Suprapubic skin (tissue), 4 donors: ENCODE data around the gene LMCD1. TPM values are rescaled to one million over a fixed set of nuclear protein-coding genes. Genes with fewer than 3 reads are reported as not detected.
"Not testable (repeated sequence)": the region's sequence is repeated elsewhere in the genome, so short reads cannot be mapped to it uniquely, and the experiment has no call there.

Experiments used
- DNase-seq, 2 donors: peaks; one replicate each; pipeline ENCODE4 v3.0.0-alpha.2; 2019; ENCODE audit warnings: low spot score in 2 of 2
- H3K27ac ChIP-seq: fragments of 200-600 bp; sonication (generic); one replicate; pipeline ENCODE4 v1.5.1; 2019
- H3K27me3 ChIP-seq: fragments of 200-600 bp; sonication (generic); one replicate; pipeline ENCODE4 v1.5.1; 2019
- H3K36me3 ChIP-seq: fragments of 200-600 bp; sonication (generic); one replicate; pipeline ENCODE4 v1.5.1; 2019
- H3K4me1 ChIP-seq: fragments of 200-600 bp; sonication (generic); one replicate; pipeline ENCODE4 v1.5.1; 2019
- H3K4me3 ChIP-seq: fragments of 200-600 bp; sonication (generic); one replicate; pipeline ENCODE4 v1.5.1; 2019; ENCODE audit warnings: mild to moderate bottlenecking
- H3K9me3 ChIP-seq: fragments of 200-600 bp; sonication (generic); one replicate; pipeline ENCODE4 v1.5.1; 2019
- EP300 ChIP-seq: sonication (generic); formaldehyde crosslinking; IDR thresholded peaks from one replicate; pipeline ENCODE4 v1.6.1; 2017; ENCODE audit warnings: antibody characterized with exemption
- POLR2A ChIP-seq, 2 donors: fragments of 450-650 bp; IDR thresholded peaks; one replicate each; pipeline ENCODE4 v1.6.1; 2017; ENCODE audit warnings: antibody characterized with exemption in 2 of 2, mild to moderate bottlenecking in 2 of 2, moderate library complexity in 2 of 2
- POLR2AphosphoS5 ChIP-seq, 3 donors: sonication (generic); formaldehyde crosslinking; IDR thresholded peaks; one replicate each; pipeline ENCODE4 v1.6.1; 2017; ENCODE audit warnings: antibody characterized with exemption in 3 of 3
- WGBS: methylation state at CpG from one replicate; pipeline ENCODE4 v1.1.5; 2018; 5-methylcytosine and 5-hydroxymethylcytosine counted together
- total RNA-seq, 4 donors: library from RNA; depleted of rRNA; stranded (reverse); fragments of >200 nt; gene quantifications; one replicate each; pipeline ENCODE4 v1.1.0, GENCODE V29; 2016
- TF ChIP-seq, protein P1 (sequence below), 2 donors: fragments of 200-600 bp in 1 of 2; fragments of 450-650 bp in 1 of 2; sonication (generic) in 1 of 2; IDR thresholded peaks; one replicate each; pipeline ENCODE4 v1.5.1; 2016 to 2019; ENCODE audit warnings: antibody characterized with exemption in 2 of 2, mild to moderate bottlenecking in 1 of 2, moderate library complexity in 1 of 2

LMCD1 gene
- total RNA-seq, 4 donors from 2014 or later: 33.4 to 49.3 (median 36.8) TPM

DNA sequence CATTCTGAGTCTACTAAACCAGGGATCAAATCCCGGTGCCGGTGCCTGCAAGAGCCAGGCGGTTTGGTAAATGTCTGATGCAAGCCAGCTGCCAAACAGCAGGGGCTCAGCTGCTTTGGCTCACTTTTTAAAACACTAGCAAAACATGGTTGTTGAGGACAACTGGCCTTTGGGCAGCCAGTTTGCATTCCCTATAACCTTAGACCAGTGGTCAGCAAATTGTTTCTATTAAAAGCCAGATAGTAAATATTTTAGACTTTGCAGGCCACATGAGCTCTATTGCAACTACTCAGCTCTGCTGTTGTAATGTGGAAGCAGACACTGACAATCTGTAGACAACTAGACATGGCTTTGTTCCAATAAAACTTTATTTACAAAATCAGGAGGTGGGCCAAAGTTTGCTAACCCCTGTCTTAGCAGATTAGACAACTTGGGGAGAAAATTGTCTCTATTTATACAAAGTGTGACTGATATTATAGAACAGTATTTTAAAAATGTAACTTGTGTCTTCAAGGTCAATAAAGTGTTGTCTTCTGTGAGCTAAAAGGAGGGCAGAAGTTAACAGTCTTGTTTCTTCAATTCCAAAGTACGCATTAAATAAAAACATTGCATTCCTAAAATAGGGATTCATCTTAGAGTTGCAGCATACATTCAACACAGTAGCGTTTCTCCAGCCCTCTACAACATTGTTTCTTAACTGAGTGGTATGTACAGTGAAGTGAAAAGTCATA lies 75.4 kb downstream of the LMCD1 start:
- Histone ChIP-seq H3K36me3 (no peaks in the 10 kb centered on the region), H3K4me1 (peaks cover 18% of the 10 kb centered on the region), H3K9me3 (no peaks in the 10 kb centered on the region), H3K27ac (no peak overlapping the region), H3K4me3 (no peak overlapping the region), H3K27me3 (no peaks in the 10 kb centered on the region)
- no peak for DNase-seq
- WGBS: 85% methylated on average over 5 of the region's 5 CpGs
- TF ChIP-seq EP300 (no peak), POLR2A (IDR thresholded peaks at IDR 0.05) (no peak), POLR2AphosphoS5 (IDR thresholded peaks at IDR 0.05) (no peak)
- TF ChIP-seq, protein P1, sequence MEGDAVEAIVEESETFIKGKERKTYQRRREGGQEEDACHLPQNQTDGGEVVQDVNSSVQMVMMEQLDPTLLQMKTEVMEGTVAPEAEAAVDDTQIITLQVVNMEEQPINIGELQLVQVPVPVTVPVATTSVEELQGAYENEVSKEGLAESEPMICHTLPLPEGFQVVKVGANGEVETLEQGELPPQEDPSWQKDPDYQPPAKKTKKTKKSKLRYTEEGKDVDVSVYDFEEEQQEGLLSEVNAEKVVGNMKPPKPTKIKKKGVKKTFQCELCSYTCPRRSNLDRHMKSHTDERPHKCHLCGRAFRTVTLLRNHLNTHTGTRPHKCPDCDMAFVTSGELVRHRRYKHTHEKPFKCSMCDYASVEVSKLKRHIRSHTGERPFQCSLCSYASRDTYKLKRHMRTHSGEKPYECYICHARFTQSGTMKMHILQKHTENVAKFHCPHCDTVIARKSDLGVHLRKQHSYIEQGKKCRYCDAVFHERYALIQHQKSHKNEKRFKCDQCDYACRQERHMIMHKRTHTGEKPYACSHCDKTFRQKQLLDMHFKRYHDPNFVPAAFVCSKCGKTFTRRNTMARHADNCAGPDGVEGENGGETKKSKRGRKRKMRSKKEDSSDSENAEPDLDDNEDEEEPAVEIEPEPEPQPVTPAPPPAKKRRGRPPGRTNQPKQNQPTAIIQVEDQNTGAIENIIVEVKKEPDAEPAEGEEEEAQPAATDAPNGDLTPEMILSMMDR (IDR thresholded peaks at IDR 0.05): no peak

DNA sequence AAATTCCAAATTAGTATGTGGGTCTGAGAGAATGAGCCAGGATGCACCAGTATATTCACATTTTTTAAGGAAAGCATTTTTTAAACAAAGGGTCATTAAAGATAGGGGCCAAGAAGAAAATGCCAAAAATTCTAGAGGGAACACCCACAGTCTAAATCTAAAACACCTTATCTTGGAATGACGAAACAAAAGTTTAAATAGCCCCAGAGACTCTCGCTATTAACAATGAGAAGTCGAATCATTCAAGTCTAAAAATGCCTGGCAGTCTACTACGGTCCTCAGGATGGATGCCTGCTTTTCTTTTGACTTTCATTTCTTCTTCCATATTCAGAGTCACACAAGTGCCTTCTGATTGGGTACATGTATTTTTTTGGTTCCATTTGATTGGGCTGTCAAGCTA lies 76.7 kb downstream of the LMCD1 start:
- H3K36me3 ChIP-seq: no peaks in the 10 kb centered on the region
- no peak for TF ChIP-seq EP300
- TF ChIP-seq POLR2A (IDR thresholded peaks at IDR 0.05): no peak
- no peak for TF ChIP-seq POLR2AphosphoS5 (IDR thresholded peaks at IDR 0.05)
- H3K4me1 ChIP-seq: peaks cover 18% of the 10 kb centered on the region
- H3K4me3 ChIP-seq: no peak overlapping the region
- WGBS: 75% methylated on average over 4 of the region's 4 CpGs
- H3K27me3 ChIP-seq: no peaks in the 10 kb centered on the region
- no peak overlapping the region for H3K27ac ChIP-seq
- DNase-seq: no peak
- no peaks in the 10 kb centered on the region for H3K9me3 ChIP-seq

GRCh38 chr3:8579096-8579495 lies 77.5 kb downstream of the LMCD1 start:
- Histone ChIP-seq H3K4me1 (peaks cover 12% of the 10 kb centered on the region), H3K27ac (no peak overlapping the region), H3K27me3 (no peaks in the 10 kb centered on the region), H3K36me3 (no peaks in the 10 kb centered on the region), H3K9me3 (no peaks in the 10 kb centered on the region), H3K4me3 (no peak overlapping the region)
- 35% methylated on average over 5 of the region's 5 CpGs for WGBS
- TF ChIP-seq POLR2A (IDR thresholded peaks at IDR 0.05) (no peak), POLR2AphosphoS5 (IDR thresholded peaks at IDR 0.05) (no peak), EP300 (no peak)
- TF ChIP-seq, protein P1 (IDR thresholded peaks at IDR 0.05): no peak
- DNase-seq: no peak

- no peaks in the 10 kb centered on the region for H3K27me3 ChIP-seq
- DNase-seq: no peak
- H3K4me1 ChIP-seq: peaks cover 7% of the 10 kb centered on the region
- no peak for TF ChIP-seq POLR2A (IDR thresholded peaks at IDR 0.05)
- TF ChIP-seq, protein P1 (IDR thresholded peaks at IDR 0.05): no peak
- no peak for TF ChIP-seq EP300
- no peak for TF ChIP-seq POLR2AphosphoS5 (IDR thresholded peaks at IDR 0.05)
- H3K9me3 ChIP-seq: no peaks in the 10 kb centered on the region
- no peak overlapping the region for H3K4me3 ChIP-seq
- no peaks in the 10 kb centered on the region for H3K36me3 ChIP-seq
- H3K27ac ChIP-seq: no peak overlapping the region
- WGBS: 87% methylated on average over 5 of the region's 5 CpGs
These were observed 78.3 kb downstream of the LMCD1 start for GRCh38 chr3:8579943-8580342.

GRCh38 chr3:8580434-8580833 lies 78.8 kb downstream of the LMCD1 start:
- 72% methylated on average over 5 of the region's 5 CpGs for WGBS
- not testable (repeated sequence) for H3K9me3 ChIP-seq, H3K4me3 ChIP-seq, DNase-seq, H3K27ac ChIP-seq, H3K36me3 ChIP-seq, H3K4me1 ChIP-seq, H3K27me3 ChIP-seq

- DNase-seq: no peak
- Histone ChIP-seq H3K4me1 (no peaks in the 10 kb centered on the region), H3K36me3 (no peaks in the 10 kb centered on the region), H3K9me3 (no peaks in the 10 kb centered on the region), H3K27me3 (no peaks in the 10 kb centered on the region), H3K4me3 (no peak overlapping the region), H3K27ac (no peak overlapping the region)
- WGBS: 82% methylated on average over 3 of the region's 3 CpGs
- TF ChIP-seq, protein P1 (IDR thresholded peaks at IDR 0.05): no peak
- TF ChIP-seq POLR2A (IDR thresholded peaks at IDR 0.05) (no peak), POLR2AphosphoS5 (IDR thresholded peaks at IDR 0.05) (no peak), EP300 (no peak)
These were observed 79.8 kb downstream of the LMCD1 start for GRCh38 chr3:8581373-8581772.
